Mononuclear cell (primary cell): Measurements from ENCODE around the gene SLC8A1. TPM values are rescaled to one million over a fixed set of nuclear protein-coding genes. Genes with fewer than 3 reads are reported as not detected.

Experiments
- H3K27me3 ChIP-seq: 2 replicates; pipeline ENCODE4 v1.6.0; 2011; ENCODE audit warnings: low read length, control low read depth; ENCODE audit not compliant: insufficient read depth
- H3K4me1 ChIP-seq: 2 replicates; pipeline ENCODE4 v1.5.1; 2011; ENCODE audit warnings: mild to moderate bottlenecking, low read length, control low read depth; ENCODE audit not compliant: insufficient read depth
- H3K4me3 ChIP-seq: 2 replicates; pipeline ENCODE4 v1.5.1; 2011; ENCODE audit warnings: mild to moderate bottlenecking, low read length, moderate library complexity
- H3K9me3 ChIP-seq: 2 replicates; pipeline ENCODE4 v1.5.1; 2011; ENCODE audit warnings: low read depth, mild to moderate bottlenecking, control low read depth, low read length
- total RNA-seq: library from RNA; depleted of rRNA; stranded (reverse); fragments of >200 nt; gene quantifications from one replicate; pipeline ENCODE4 v1.2.3, GENCODE V29; 2012

SLC8A1 gene
- total RNA-seq, 1 donor, result 51.2 TPM

- no peaks in the 10 kb centered on the region for H3K27me3 ChIP-seq
- no peak overlapping the region for H3K4me3 ChIP-seq
- no peaks in the 10 kb centered on the region for H3K9me3 ChIP-seq
- H3K4me1 ChIP-seq, result no peaks in the 10 kb centered on the region
These were observed 185.7 kb downstream of the SLC8A1 start for GRCh38 chr2:40266201-40266600.

DNA sequence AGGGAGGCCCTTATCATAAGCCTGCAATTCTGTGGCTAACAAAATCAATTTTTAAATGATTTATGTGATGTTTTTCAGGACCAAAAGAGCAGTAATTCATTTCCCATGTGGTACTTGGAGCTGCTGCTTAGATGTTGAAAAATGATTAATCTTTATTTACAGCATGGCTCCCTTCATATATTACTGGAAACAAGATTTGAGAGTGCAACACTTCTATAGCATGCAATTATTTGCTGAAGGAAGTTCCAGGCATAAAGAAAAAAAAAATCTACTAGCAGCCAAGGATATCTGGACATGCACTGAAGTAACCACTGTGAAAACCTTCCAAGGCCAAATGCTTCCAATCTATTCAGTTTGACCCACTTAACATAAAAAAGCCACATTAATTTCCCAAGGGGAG, 186.3 kb downstream of the SLC8A1 start:
- H3K9me3 ChIP-seq, result no peaks in the 10 kb centered on the region
- H3K4me3 ChIP-seq, result no peak overlapping the region
- no peaks in the 10 kb centered on the region for H3K4me1 ChIP-seq
- H3K27me3 ChIP-seq, result no peaks in the 10 kb centered on the region

- no peaks in the 10 kb centered on the region for H3K4me1 ChIP-seq
- H3K4me3 ChIP-seq, result no peak overlapping the region
- H3K27me3 ChIP-seq, result no peaks in the 10 kb centered on the region
- H3K9me3 ChIP-seq, result no peaks in the 10 kb centered on the region
These were observed 190.8 kb downstream of the SLC8A1 start for GRCh38 chr2:40261042-40261441.

GRCh38 chr2:40260437-40260836, 191.5 kb downstream of the SLC8A1 start:
- Histone ChIP-seq H3K9me3 (no peaks in the 10 kb centered on the region), H3K27me3 (no peaks in the 10 kb centered on the region), H3K4me3 (no peak overlapping the region), H3K4me1 (no peaks in the 10 kb centered on the region)

- Histone ChIP-seq H3K4me3 (no peak overlapping the region), H3K27me3 (no peaks in the 10 kb centered on the region), H3K4me1 (no peaks in the 10 kb centered on the region), H3K9me3 (no peaks in the 10 kb centered on the region)
These were observed 192.0 kb downstream of the SLC8A1 start for GRCh38 chr2:40259900-40260299.

DNA sequence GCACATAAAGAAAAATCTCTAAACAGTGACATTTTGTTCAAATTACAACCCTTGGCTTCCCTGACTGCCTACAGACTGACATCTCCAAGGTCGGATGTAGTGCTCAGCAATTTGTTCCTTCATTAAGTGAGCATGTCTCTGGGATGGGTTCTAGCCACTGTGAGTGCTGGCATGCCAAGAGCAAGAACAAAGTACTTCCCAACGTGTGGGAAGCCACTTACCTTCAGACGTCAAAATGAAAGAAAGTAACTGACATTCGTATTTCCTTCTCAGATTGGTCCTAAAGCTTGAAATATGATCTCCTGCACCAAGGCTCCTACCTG, 193.8 kb downstream of the SLC8A1 start:
- Histone ChIP-seq H3K9me3 (no peaks in the 10 kb centered on the region), H3K27me3 (no peaks in the 10 kb centered on the region), H3K4me1 (no peaks in the 10 kb centered on the region), H3K4me3 (no peak overlapping the region)

GRCh38 chr2:40257340-40258134, 194.4 kb downstream of the SLC8A1 start:
- no peaks in the 10 kb centered on the region for H3K27me3 ChIP-seq
- H3K4me1 ChIP-seq, result no peaks in the 10 kb centered on the region
- H3K4me3 ChIP-seq, result no peak overlapping the region

DNA sequence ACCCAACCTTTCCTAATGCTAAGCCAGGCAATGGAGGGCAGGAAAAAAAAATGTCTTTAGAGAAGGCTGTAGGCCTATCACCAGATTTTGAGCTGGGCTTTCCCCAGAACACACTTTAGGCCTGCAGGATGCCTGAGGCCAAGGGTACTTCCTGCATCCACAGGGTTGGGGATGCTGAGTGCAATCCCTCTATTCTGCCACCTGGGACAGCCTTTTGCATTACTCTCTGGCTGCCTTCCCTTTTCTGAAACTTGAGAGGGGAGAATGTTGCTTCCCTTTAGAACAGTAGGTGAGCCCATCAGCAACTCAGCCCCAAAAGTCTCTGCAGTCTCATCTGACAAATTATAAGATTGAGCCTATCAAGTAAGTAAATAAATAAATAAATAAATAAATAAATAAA, 195.2 kb downstream of the SLC8A1 start:
- no peaks in the 10 kb centered on the region for H3K27me3 ChIP-seq

More at GRCh38 chr2:40257340-40258134, 194.4 kb downstream of the SLC8A1 start:
- H3K9me3 ChIP-seq, result no peaks in the 10 kb centered on the region

DNA sequence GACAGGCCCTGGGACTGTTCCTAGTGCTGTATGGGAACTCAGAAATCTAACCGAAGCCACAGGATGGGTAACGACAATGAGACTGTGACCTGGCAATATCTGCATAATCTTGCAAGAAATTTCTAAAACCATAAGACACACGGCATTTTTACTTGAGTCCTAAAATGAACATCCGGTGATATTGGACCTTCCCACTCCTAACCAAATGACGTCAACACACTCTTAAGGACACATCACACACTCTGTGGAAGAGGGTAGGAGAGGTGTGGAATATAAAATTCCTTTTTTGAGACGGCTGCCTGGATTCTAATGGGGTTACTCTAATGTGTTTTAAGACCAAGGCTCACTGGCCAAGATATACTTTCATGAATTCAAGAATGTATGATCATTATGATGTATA, 195.9 kb downstream of the SLC8A1 start:
- Histone ChIP-seq H3K4me1 (no peaks in the 10 kb centered on the region), H3K27me3 (no peaks in the 10 kb centered on the region), H3K9me3 (no peaks in the 10 kb centered on the region), H3K4me3 (no peak overlapping the region)

More for the DNA sequence above, 195.2 kb downstream of the SLC8A1 start:
- no peaks in the 10 kb centered on the region for H3K4me1 ChIP-seq
- H3K9me3 ChIP-seq, result no peaks in the 10 kb centered on the region
- no peak overlapping the region for H3K4me3 ChIP-seq

GRCh38 chr2:40255103-40255502, 196.8 kb downstream of the SLC8A1 start:
- H3K9me3 ChIP-seq, result no peaks in the 10 kb centered on the region
- no peak overlapping the region for H3K4me3 ChIP-seq
- no peaks in the 10 kb centered on the region for H3K4me1 ChIP-seq
- H3K27me3 ChIP-seq, result no peaks in the 10 kb centered on the region

GRCh38 chr2:40254611-40255010, 197.3 kb downstream of the SLC8A1 start:
- Histone ChIP-seq H3K9me3 (no peaks in the 10 kb centered on the region), H3K4me1 (no peaks in the 10 kb centered on the region), H3K4me3 (no peak overlapping the region), H3K27me3 (no peaks in the 10 kb centered on the region)

DNA sequence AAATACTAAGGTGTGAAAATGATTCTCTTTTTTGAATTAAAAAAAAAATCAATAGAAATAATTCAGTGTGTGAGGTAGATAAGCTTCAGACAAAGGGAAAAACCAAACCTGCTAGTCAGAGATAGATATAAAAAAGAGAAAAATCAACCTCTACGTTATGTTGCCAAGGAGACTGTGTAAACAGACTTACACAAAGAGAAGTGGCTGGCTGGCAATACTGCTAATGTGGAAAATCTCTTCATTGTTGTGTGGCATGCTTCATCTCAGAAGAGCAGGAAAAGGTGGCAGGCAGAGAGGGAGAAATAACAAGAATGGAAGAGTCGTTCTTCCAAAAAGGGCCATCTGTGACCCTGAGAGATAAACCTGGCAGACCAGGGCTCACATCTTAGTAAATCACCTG, 200.8 kb downstream of the SLC8A1 start:
- Histone ChIP-seq H3K27me3 (no peaks in the 10 kb centered on the region), H3K4me3 (no peak overlapping the region), H3K9me3 (no peaks in the 10 kb centered on the region), H3K4me1 (no peaks in the 10 kb centered on the region)

DNA sequence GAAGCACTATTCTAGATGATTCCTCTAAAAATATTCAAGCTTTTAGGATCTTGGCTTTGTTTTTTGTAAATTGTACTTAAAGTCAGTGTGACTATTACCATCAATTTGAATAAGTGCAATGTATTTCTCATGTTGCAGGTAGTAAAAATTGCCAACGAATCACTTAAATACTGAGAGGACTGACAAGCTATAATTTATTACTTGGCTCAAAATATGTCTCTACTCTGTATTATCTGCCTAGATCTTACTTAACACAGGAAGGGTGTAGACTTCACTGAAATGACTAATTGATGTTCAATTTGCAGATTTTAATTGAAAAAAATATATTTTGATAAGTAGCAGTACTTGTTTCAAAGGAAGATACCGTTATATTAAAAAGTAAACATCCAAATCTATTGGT, 202.3 kb downstream of the SLC8A1 start:
- Histone ChIP-seq H3K4me3 (no peak overlapping the region), H3K4me1 (no peaks in the 10 kb centered on the region), H3K27me3 (no peaks in the 10 kb centered on the region), H3K9me3 (no peaks in the 10 kb centered on the region)

DNA sequence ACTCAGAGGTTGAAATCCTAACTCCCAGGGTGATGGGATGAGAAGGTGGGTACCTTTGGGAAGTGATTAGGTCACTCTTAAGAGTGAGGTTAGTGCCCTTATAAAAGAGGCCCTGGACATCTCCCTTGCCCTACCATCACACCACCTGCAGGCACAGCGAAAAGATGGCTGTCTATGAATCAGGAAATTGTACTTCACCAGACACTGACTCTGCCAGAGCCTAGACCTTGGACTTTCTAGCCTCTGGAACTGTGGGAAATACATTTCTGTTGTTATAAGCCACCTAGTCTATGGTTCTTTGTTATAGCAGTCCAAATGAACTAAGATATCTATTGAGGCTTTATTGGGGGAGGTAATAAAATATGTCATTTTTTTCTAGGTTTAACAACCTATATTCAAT, 203.6 kb downstream of the SLC8A1 start:
- H3K4me3 ChIP-seq, result no peak overlapping the region
- H3K27me3 ChIP-seq, result no peaks in the 10 kb centered on the region
- no peaks in the 10 kb centered on the region for H3K9me3 ChIP-seq
- H3K4me1 ChIP-seq, result no peaks in the 10 kb centered on the region

DNA sequence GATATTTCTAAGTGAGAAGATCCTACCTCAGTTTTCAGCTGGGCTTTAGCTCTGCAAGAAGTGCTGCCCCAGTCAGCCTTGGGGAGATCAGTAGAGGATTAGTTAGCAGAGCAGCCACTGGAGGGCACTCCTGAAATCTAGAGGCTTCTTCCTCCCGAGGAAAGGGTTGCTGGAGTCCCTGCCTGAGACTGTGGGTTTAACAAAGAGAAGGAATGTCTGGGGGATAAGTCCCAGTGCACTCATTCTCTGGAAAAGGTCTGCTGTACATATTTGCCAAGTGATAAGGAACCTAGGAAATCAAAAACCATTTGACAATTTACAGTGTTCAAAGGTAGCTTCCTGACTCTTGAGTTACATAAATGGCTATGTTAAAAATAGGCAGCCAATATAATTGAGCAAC, 207.2 kb downstream of the SLC8A1 start:
- Histone ChIP-seq H3K4me1 (no peaks in the 10 kb centered on the region), H3K9me3 (no peaks in the 10 kb centered on the region), H3K27me3 (no peaks in the 10 kb centered on the region), H3K4me3 (no peak overlapping the region)

- no peak overlapping the region for H3K4me3 ChIP-seq
- no peaks in the 10 kb centered on the region for H3K27me3 ChIP-seq
- H3K9me3 ChIP-seq, result no peaks in the 10 kb centered on the region
- H3K4me1 ChIP-seq, result no peaks in the 10 kb centered on the region
These were observed 207.6 kb downstream of the SLC8A1 start for GRCh38 chr2:40244251-40244650.
